Activated CD4-positive, alpha-beta T cell treated with anti-CD3 and anti-CD28 coated beads for 4 hours (primary cell): ENCODE measurements around the gene AGXT2.

Source experiments
- DNase-seq, 2 donors: peaks; one replicate each; pipeline ENCODE4 v3.0.0-alpha.2; 2020

Gene AGXT2

GRCh38 chr5:35047785-35048404, at the start of gene AGXT2:
TSS of gene AGXT2 (minus strand) at chr5:35047949. CDS start at chr5:35047892, 57 bp downstream.
- DNase-seq, result no peak

GRCh38 chr5:35096932-35097331, 49.2 kb upstream of the AGXT2 start:
- DNase-seq, result no peak

- DNase-seq, result no peak
Measured at GRCh38 chr5:35096216-35096615, 48.5 kb upstream of the AGXT2 start.

GRCh38 chr5:35095366-35095765, 47.6 kb upstream of the AGXT2 start:
- no peak for DNase-seq

GRCh38 chr5:35094948-35095347, 47.2 kb upstream of the AGXT2 start:
- DNase-seq, result no peak

GRCh38 chr5:35092703-35093102, 45.0 kb upstream of the AGXT2 start:
- no peak for DNase-seq

- no peak for DNase-seq
Measured at GRCh38 chr5:35091704-35092103, 44.0 kb upstream of the AGXT2 start.

GRCh38 chr5:35089334-35090314, 41.9 kb upstream of the AGXT2 start:
- peak; percentile 18 to 60 for DNase-seq

DNA sequence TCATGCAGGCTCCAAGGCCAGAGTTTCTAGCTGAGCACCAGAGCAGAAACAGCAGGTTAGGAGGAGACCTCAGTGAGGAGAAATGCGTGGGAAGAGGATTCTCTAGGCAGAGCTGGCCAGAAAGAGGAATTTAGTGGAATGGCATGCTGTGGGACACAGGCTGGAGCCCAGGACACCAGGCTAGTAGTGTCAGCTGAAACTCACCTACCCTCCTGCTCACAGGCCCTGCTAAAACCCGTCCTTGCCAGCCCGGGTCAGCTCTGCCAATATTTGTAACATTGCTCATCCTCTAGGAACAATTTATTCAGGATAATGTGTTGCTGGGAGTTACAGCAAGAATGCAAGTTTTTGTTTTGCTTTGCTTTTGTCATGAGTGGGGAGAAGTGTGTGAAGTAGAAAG, 40.2 kb upstream of the AGXT2 start:
- DNase-seq, result no peak

GRCh38 chr5:35083150-35083549, 35.4 kb upstream of the AGXT2 start:
- DNase-seq, result no peak

GRCh38 chr5:35082530-35082929, 34.8 kb upstream of the AGXT2 start:
- DNase-seq, result no peak

DNA sequence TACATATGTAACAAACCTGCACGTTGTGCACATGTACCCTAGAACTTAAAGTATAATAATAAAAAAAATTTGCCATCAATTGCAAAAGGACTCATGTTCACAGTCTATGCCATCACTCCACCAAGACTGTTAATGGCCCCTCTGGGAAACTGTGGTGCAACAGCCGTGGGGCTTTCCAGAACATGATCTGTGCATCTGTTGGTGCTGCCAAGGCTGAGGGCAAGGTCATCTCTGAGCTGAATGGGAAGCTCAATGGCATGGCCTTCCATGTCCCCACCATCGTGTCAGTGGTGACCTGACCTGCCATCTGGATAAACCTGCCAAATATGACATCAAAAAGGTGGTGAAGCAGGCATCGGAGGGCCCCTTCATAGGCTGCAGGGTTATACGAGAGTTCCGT, 33.4 kb upstream of the AGXT2 start:
- no peak for DNase-seq

- DNase-seq, result no peak
Measured at GRCh38 chr5:35073160-35073559, 25.4 kb upstream of the AGXT2 start.

DNA sequence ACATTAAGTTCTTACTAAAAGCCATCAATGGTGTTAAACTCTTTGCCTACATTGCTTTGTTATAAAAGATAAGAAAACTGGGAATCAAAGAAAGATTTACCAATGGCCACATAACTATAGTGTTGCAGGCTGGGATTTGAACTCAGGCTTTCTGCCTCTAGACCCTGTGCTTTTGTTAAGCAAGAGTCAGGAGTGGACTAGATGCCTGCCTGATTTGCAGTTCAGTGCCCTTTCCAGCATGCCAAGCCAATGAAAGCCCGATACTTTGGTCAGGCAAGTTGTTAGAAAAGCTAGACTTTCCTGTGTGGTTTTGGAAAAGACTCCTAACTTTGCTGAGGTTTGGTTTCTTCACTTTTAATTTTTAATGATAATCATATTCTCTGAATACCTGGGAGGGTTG, 21.4 kb upstream of the AGXT2 start:
- DNase-seq, result no peak

GRCh38 chr5:35067985-35068384, 20.2 kb upstream of the AGXT2 start:
- DNase-seq, result no peak

GRCh38 chr5:35066260-35066795, 18.6 kb upstream of the AGXT2 start:
- no peak for DNase-seq

- DNase-seq, result no peak
Measured at GRCh38 chr5:35063414-35063813, 15.7 kb upstream of the AGXT2 start.

DNA sequence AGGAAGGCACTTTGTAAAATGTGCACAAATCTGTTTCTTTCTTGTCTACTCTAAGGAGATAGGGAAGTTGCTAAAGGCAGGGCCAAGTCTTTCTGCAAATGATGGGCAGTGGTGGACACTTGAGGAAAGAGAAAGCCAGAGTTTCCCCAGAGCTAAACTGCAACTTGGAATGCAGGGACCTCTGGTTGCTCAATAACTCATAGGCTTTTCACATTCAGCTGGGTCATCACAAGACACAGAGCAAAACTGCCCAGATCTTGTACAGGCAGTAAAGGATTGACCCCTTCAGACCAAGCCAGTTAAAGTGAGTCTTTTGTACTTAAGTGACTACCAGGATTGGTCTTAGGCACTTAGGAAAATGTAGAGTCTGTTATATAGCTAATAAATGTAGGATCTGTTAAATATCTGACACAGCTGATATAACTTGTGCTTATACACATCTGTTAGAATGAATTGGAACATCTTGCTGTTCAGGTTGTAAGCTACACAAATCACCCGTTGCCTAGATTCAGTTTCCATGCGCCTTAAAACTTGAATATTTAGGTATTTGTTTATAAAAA, 13.5 kb upstream of the AGXT2 start:
- no peak for DNase-seq

- no peak for DNase-seq
Measured at GRCh38 chr5:35060236-35060635, 12.5 kb upstream of the AGXT2 start.

DNA sequence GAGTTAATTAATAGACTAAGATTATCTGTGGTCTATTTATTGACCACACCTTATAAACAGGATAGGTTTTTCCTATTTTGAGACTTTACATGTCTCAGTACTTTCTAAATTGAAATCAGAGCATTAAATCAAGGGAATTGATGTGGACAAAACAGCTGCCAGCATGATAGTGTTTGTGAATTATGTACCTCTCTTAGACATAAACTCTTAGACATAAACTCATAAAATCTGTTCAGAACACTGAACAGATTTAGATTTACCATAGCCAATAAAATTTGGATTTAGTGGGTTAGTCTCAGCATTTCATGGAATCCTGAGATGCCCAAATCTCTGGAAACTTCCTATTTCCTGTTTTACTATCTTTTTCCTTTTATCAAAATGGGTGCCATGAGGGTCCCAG, 11.5 kb upstream of the AGXT2 start:
- DNase-seq, result no peak

DNA sequence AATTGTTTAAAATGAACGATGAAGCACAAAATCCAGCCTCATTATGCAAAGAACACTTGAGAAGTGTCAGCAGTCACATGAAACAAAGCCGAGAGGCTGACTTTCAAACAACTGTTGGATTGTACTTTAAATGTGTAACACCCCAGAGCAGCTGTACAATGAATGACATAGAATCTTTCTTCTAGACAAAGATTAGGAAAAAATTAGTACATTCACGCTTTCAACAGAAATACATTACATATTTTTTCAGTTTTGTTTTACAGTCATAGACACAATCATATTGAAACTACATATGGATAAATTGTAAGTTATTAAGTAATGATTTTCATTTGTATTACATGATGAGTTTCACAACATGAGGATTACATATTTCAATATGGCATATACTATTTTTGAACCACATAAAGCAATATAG, 10.6 kb upstream of the AGXT2 start:
- no peak for DNase-seq

DNA sequence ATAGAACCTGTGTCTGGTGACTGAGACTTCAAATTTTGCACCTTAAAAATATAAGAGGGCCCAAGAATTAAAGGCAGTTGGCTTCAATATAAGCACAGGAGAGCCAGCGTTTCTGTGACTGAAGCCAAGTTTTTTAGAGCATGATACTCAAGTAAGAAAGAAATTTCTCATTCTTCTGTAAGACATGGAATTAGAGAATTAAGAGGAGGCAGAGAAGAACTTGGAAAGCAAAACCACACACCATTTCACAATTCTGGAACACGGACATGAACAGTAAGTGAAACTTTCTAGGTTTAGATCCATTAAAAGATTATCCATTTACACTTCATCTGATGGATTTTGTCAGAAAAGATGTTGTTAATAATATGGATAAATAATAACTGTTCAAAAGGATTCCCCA, 8.9 kb upstream of the AGXT2 start:
- no peak for DNase-seq

- no peak for DNase-seq
Measured at GRCh38 chr5:35052838-35053237, 5.1 kb upstream of the AGXT2 start.
